Measurements from ENCODE around the gene PAQR3. TPM values are rescaled to one million over a fixed set of nuclear protein-coding genes. Genes with fewer than 3 reads are reported as not detected.

Gene PAQR3
- total and polyA plus RNA-seq, 4 donors = 3.1 to 12.1 (median 6.5) TPM

DNA sequence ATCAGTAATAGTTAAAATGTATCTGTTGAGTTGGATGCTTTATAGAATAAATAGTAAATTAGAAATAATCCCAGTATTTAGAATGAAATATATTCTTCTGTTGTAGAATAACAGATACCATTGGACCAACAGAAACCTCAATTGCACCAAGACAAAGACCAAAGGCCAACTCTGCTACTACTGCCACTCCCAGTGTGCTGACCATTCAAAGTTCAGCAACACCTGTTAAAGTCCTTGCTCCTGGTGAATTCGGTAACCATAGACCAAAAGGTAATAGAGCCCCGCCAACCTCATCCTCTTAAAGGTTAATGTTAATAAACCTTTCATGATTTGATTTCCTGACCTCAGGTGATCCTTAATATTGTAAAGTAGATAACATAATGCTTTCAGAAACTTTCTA, 73.8 kb downstream of the PAQR3 start:
- TF ChIP-seq, protein P1, sequence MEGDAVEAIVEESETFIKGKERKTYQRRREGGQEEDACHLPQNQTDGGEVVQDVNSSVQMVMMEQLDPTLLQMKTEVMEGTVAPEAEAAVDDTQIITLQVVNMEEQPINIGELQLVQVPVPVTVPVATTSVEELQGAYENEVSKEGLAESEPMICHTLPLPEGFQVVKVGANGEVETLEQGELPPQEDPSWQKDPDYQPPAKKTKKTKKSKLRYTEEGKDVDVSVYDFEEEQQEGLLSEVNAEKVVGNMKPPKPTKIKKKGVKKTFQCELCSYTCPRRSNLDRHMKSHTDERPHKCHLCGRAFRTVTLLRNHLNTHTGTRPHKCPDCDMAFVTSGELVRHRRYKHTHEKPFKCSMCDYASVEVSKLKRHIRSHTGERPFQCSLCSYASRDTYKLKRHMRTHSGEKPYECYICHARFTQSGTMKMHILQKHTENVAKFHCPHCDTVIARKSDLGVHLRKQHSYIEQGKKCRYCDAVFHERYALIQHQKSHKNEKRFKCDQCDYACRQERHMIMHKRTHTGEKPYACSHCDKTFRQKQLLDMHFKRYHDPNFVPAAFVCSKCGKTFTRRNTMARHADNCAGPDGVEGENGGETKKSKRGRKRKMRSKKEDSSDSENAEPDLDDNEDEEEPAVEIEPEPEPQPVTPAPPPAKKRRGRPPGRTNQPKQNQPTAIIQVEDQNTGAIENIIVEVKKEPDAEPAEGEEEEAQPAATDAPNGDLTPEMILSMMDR (IDR thresholded peaks at IDR 0.05; ENCODE audit: control extremely low read depth, extremely low read depth) = no peak
- H3K27ac ChIP-seq (ENCODE audit: low read depth in 1 of 2, low read length in 1 of 2) = no peak overlapping the region
- ATAC-seq (ENCODE audit: insufficient read depth, low FRiP score) = no peak
- no peaks in the 10 kb centered on the region for H3K9me3 ChIP-seq (ENCODE audit: control insufficient read depth in 4 of 4, insufficient read depth in 3 of 4, low read length in 3 of 4)
- H3K36me3 ChIP-seq (ENCODE audit: control insufficient read depth in 4 of 4, insufficient read depth in 4 of 4, low read length in 4 of 4) = peaks cover 2 to 14% (median 4%) of the 10 kb centered on the region in 4 donors
- H3K9ac ChIP-seq (ENCODE audit: insufficient read depth in 1 of 2, low read length in 2 of 2) = no peak overlapping the region
- WGBS, 2 donors = 98% methylated on average over 2 of the region's 2 CpGs
- no peaks in the 10 kb centered on the region for H3K4me1 ChIP-seq (ENCODE audit: control insufficient read depth in 5 of 5, insufficient read depth in 5 of 5, low read length in 5 of 5)
- H3K27me3 ChIP-seq (ENCODE audit: control insufficient read depth in 3 of 3, insufficient read depth in 3 of 3, low read length in 2 of 3) = no peaks in the 10 kb centered on the region
- no peak overlapping the region for H3K4me3 ChIP-seq
- no peak for DNase-seq

DNA sequence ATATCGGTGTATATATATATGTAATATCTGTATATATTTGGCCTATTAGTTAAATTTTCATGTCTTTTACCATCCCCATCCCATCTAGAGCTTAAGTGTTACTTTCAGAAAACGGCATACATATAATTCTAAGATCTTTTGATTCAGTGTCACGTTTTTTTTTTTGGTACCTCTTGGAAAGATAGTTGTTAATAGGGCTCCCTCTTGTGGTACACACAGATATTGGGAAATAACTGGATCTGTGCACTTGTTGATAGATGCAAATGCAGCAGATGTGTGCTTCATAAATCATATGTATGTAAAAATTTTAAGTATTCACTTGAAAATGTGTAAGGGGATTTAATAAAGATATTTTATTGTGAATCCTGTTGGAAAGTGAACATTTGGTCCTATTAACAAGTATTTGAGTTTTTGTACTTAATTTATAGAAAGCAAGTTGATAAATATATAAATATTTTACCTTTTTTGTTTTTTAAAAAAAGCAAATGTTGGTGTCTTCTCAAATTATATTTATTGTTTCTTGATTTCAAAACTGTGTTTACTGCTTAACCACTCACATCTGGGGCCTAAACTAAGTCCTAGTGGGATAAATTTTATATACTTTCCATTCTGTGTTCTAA, 74.7 kb downstream of the PAQR3 start:
- H3K9ac ChIP-seq (ENCODE audit: insufficient read depth in 1 of 2, low read length in 2 of 2) = no peak overlapping the region
- no peaks in the 10 kb centered on the region for H3K4me1 ChIP-seq (ENCODE audit: control insufficient read depth in 5 of 5, insufficient read depth in 5 of 5, low read length in 5 of 5)
- peaks cover 2 to 14% (median 4%) of the 10 kb centered on the region in 4 donors for H3K36me3 ChIP-seq (ENCODE audit: control insufficient read depth in 4 of 4, insufficient read depth in 4 of 4, low read length in 4 of 4)
- H3K4me3 ChIP-seq = no peak overlapping the region
- ATAC-seq (ENCODE audit: insufficient read depth, low FRiP score) (no peak), DNase-seq (peak in 2 of 3 donors; percentile 82 to 89)
- no peaks in the 10 kb centered on the region for H3K9me3 ChIP-seq (ENCODE audit: control insufficient read depth in 4 of 4, insufficient read depth in 3 of 4, low read length in 3 of 4)
- no peak overlapping the region for H3K27ac ChIP-seq (ENCODE audit: low read depth in 1 of 2, low read length in 1 of 2)
- TF ChIP-seq, protein P1 (IDR thresholded peaks at IDR 0.05; ENCODE audit: control extremely low read depth, extremely low read depth) = peak; percentile 67
- WGBS, 2 donors = 34% methylated on average over 3 of the region's 3 CpGs
- H3K27me3 ChIP-seq (ENCODE audit: control insufficient read depth in 3 of 3, insufficient read depth in 3 of 3, low read length in 2 of 3) = no peaks in the 10 kb centered on the region

DNA sequence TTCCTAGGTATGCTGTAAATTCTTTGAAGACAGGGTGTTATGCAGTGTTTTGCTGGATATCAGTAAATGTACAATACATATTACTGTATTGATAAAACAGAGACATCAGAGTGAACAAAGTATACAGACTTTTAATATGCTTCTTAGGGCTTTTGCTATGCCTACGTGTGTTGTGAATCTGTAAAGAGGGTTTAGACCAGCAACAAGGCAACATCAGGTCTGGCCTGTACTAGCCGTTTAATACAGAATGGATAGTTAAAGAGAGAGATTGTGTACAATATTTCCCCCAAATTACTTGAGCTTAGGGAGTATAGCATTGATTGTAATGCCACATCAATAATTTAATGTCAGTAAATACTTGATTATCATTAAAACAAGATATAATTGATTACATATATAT, 75.2 kb downstream of the PAQR3 start:
- H3K36me3 ChIP-seq (ENCODE audit: control insufficient read depth in 4 of 4, insufficient read depth in 4 of 4, low read length in 4 of 4) = peaks cover 2 to 14% (median 3%) of the 10 kb centered on the region in 4 donors
- no peak overlapping the region for H3K4me3 ChIP-seq
- DNase-seq (no peak), ATAC-seq (ENCODE audit: insufficient read depth, low FRiP score) (no peak)
- H3K27me3 ChIP-seq (ENCODE audit: control insufficient read depth in 3 of 3, insufficient read depth in 3 of 3, low read length in 2 of 3) = no peaks in the 10 kb centered on the region
- H3K9me3 ChIP-seq (ENCODE audit: control insufficient read depth in 4 of 4, insufficient read depth in 3 of 4, low read length in 3 of 4) = no peaks in the 10 kb centered on the region
- WGBS, 2 donors = 76 to 83% methylated on average over 2 of the region's 2 CpGs
- H3K9ac ChIP-seq (ENCODE audit: insufficient read depth in 1 of 2, low read length in 2 of 2) = no peak overlapping the region
- no peak overlapping the region for H3K27ac ChIP-seq (ENCODE audit: low read depth in 1 of 2, low read length in 1 of 2)
- no peaks in the 10 kb centered on the region for H3K4me1 ChIP-seq (ENCODE audit: control insufficient read depth in 5 of 5, insufficient read depth in 5 of 5, low read length in 5 of 5)
- TF ChIP-seq, protein P1 (IDR thresholded peaks at IDR 0.05; ENCODE audit: control extremely low read depth, extremely low read depth) = no peak

All from lung (tissue), 12 donors.